Hepatocyte (in vitro differentiated cells): ENCODE data around the gene HIF1A.

ENCODE experiments used
- CTCF ChIP-seq: fragments of 200-600 bp; sonication (generic); IDR thresholded peaks from 2 replicates; pipeline ENCODE4 v1.5.1; 2016; ENCODE audit warnings: antibody characterized with exemption, mild to moderate bottlenecking; ENCODE audit not compliant: poor library complexity
- EZH2 ChIP-seq: fragments of 200-600 bp; sonication (generic); IDR thresholded peaks from 2 replicates; pipeline ENCODE4 v1.6.1; 2016; ENCODE audit warnings: antibody characterized with exemption, mild to moderate bottlenecking, borderline replicate concordance

DNA sequence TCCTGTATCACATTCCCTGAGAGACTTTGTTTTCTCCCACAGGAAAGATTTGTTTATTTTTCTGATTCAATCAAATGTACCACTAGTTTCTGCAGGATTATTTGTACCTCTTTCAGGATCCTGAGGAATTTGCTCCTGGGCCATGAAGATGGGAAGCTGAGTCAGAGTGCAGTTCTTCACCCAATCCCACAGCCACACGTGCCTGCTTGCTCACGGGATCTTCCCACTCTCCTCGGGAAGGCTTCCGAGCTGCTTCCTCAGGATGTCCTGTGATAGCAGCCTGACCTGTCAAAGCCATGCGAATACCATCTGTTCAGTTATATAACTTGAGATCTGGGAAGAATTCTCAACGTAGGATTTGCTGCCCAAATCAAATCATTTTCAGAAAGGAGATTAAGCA is 41.8 kb upstream of the HIF1A start:
- no peak for TF ChIP-seq CTCF
- TF ChIP-seq EZH2 = no peak
